GM10266 (cell line): ENCODE measurements around the gene TBX19.

ENCODE experiments used
- DNase-seq: peaks from one replicate; pipeline ENCODE4 v3.0.0; 2012; ENCODE audit errors: extremely low spot score
- TF ChIP-seq, protein P1 (sequence below): IDR thresholded peaks from 2 replicates; pipeline ENCODE4 v1.5.1; 2012; ENCODE audit warnings: mild to moderate bottlenecking, low read depth; ENCODE audit not compliant: control insufficient read depth, insufficient read depth; ENCODE audit errors: missing control alignments

Gene TBX19

GRCh38 chr1:168243636-168244212 lies 37.0 kb upstream of the TBX19 start:
- TF ChIP-seq, protein P1, sequence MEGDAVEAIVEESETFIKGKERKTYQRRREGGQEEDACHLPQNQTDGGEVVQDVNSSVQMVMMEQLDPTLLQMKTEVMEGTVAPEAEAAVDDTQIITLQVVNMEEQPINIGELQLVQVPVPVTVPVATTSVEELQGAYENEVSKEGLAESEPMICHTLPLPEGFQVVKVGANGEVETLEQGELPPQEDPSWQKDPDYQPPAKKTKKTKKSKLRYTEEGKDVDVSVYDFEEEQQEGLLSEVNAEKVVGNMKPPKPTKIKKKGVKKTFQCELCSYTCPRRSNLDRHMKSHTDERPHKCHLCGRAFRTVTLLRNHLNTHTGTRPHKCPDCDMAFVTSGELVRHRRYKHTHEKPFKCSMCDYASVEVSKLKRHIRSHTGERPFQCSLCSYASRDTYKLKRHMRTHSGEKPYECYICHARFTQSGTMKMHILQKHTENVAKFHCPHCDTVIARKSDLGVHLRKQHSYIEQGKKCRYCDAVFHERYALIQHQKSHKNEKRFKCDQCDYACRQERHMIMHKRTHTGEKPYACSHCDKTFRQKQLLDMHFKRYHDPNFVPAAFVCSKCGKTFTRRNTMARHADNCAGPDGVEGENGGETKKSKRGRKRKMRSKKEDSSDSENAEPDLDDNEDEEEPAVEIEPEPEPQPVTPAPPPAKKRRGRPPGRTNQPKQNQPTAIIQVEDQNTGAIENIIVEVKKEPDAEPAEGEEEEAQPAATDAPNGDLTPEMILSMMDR, result no peak
- no peak for DNase-seq

GRCh38 chr1:168245042-168245441 lies 35.6 kb upstream of the TBX19 start:
- no peak for DNase-seq

DNA sequence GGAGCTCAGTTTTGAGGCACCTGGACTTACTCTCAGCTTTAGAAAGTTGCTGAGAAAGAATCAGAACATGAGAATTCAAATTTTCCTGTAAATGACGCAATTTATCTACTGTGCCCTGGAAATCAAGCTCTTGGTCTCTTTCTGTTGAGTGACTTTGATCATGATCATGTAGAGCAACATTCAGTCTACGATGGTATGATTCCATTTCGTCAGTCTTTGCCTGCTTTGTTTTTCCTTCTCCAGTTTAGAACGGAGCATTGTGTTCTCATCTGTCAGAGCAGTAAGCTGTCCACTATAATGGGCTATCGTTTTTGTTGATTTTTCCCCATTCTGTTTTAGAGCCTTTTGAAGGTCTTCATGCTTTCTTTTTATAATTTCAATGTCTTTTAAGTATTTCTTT lies 34.2 kb upstream of the TBX19 start:
- TF ChIP-seq, protein P1, result no peak
- no peak for DNase-seq

More at GRCh38 chr1:168245042-168245441, 35.6 kb upstream of the TBX19 start:
- TF ChIP-seq, protein P1, result no peak

DNA sequence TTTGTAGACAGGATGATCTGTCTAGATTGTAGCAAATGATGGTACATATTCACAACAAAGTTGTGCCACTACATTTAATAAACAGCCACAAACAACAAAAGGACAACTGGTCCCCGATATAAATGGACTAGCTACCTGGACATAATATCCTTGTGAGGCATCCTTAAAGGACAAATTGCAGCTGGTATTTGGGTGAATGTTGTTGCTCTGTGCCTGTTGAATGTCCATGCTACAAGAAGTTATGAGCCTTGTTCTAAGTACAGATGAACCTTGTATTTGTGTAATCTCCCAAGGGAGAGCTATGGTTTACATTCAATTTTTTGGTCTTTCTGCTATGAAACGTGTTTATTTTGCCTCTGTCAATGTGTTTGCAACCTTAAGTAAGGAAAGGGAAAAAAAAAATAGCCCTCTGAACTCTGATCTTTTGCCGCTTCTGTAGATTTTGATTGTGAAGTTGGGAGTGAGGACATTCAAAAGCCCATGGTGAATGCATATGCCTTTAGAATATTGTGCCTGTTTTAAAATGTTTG lies 28.4 kb upstream of the TBX19 start:
- TF ChIP-seq, protein P1, result no peak
- no peak for DNase-seq

GRCh38 chr1:168256164-168256563 lies 24.5 kb upstream of the TBX19 start:
- DNase-seq, result no peak
- TF ChIP-seq, protein P1, result no peak

GRCh38 chr1:168257397-168257796 lies 23.3 kb upstream of the TBX19 start:
- TF ChIP-seq, protein P1, result no peak
- no peak for DNase-seq

DNA sequence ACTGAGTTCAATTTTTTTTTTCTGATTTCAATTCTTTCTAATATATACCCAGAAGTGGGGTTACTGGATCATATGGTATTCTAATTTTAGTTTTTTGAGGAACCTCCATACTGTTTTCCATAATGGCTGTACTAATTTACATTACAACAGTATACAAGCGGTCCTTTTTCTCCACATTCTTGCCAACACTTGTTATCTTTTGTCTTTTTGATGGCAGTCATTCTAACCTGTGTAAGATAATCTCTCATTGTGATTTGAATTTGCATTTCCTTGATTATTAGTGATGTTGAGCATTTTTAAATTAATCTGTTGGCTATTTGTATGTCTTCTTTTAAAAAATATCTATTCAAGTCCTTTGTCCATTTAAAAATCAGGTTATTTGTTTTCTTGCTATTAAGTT lies 21.1 kb upstream of the TBX19 start:
- no peak for DNase-seq
- TF ChIP-seq, protein P1, result no peak
